BJ (cell line): ENCODE data around the gene COPB1. TPM values are rescaled to one million over a fixed set of nuclear protein-coding genes. Genes with fewer than 3 reads are reported as not detected.

ENCODE experiments used
- CTCF ChIA-PET: fragments of 350-600 bp; formaldehyde crosslinking; extraction: SDS; loops from one replicate; lab custom pipeline; 2021; ENCODE audit warnings: antibody characterized with exemption, inconsistent platforms; lab: Yijun Ruan, JAX
- POLR2A ChIA-PET: fragments of 300-600 bp; sonication (Branson Sonifier 250); formaldehyde crosslinking; extraction: SDS; loops from one replicate; lab custom pipeline; 2021; ENCODE audit warnings: antibody characterized with exemption; lab: Charles Lee
- DNase-seq: peaks from one replicate; pipeline ENCODE4 v3.0.0-alpha.2; 2011; ENCODE audit warnings: low read depth
- H3K27me3 ChIP-seq: 2 replicates; pipeline ENCODE4 v1.6.0; 2011; ENCODE audit warnings: low read length; ENCODE audit not compliant: control insufficient read depth, insufficient read depth
- H3K36me3 ChIP-seq: 2 replicates; pipeline ENCODE4 v1.5.1; 2011; ENCODE audit warnings: low read length; ENCODE audit not compliant: control insufficient read depth, insufficient read depth
- H3K4me3 ChIP-seq: 2 replicates; pipeline ENCODE4 v1.5.1; 2011; ENCODE audit warnings: low read depth, mild to moderate bottlenecking, control low read depth, low read length
- polyA plus RNA-seq: library from polyadenylated mRNA; depleted of rRNA; stranded (reverse); fragments of >200 nt; gene quantifications from 2 replicates; pipeline ENCODE4 v1.2.3, GENCODE V29; 2011
- TF ChIP-seq, protein P1 (sequence below): IDR thresholded peaks from 2 replicates; pipeline ENCODE4 v1.5.1; 2011; ENCODE audit warnings: low read depth, mild to moderate bottlenecking, control low read depth, inconsistent platforms, low read length, moderate library complexity; ENCODE audit not compliant: insufficient read depth

Gene COPB1
- polyA plus RNA-seq, 1 experiment: 120 TPM

DNA sequence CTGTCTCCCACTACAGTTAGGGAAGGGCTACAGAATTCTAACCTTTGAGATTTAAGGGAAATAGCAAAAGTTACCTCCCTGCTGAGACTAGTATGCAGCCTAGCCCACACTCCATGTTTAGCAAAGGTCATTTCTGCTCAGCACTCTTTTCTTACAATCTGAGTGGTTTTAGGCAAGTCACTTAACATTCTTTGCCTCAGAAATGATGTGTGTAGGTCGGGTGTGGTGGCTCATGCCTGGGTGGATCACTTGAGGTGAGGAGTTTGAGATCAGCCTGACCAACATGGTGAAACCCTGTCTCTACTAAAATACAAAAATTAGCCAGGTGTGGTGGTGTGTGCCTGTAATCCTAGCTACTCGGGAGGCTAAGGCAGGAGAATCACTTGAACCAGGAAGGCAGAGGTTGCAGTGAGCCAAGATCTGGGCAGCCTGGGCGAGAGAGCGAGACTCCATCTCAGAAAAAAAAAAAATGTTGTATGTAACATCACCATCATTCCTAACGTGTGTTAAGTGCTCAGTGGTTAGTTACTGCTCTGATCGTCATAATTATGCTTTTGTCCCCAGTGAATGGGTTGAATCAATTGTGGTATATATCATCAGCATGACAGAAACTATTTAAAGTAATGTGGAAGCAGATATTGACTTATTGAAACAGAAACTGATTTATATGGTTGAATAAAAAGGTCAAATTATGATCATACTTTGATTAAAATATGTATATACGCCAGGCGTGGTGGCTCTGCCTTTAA, 55.0 kb downstream of the COPB1 start:
- CTCF ChIA-PET: interaction anchor here (1.3 to 2.3 kb wide), 2 partner anchors 10 to 136 kb away, joined by 3 to 6 read pairs; no protein-coding TSS in a partner anchor
- POLR2A ChIA-PET: no interaction called here
- no peak for DNase-seq
- TF ChIP-seq, protein P1, sequence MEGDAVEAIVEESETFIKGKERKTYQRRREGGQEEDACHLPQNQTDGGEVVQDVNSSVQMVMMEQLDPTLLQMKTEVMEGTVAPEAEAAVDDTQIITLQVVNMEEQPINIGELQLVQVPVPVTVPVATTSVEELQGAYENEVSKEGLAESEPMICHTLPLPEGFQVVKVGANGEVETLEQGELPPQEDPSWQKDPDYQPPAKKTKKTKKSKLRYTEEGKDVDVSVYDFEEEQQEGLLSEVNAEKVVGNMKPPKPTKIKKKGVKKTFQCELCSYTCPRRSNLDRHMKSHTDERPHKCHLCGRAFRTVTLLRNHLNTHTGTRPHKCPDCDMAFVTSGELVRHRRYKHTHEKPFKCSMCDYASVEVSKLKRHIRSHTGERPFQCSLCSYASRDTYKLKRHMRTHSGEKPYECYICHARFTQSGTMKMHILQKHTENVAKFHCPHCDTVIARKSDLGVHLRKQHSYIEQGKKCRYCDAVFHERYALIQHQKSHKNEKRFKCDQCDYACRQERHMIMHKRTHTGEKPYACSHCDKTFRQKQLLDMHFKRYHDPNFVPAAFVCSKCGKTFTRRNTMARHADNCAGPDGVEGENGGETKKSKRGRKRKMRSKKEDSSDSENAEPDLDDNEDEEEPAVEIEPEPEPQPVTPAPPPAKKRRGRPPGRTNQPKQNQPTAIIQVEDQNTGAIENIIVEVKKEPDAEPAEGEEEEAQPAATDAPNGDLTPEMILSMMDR: no peak
- no peaks in the 10 kb centered on the region for H3K27me3 ChIP-seq
- H3K4me3 ChIP-seq: no peak overlapping the region
- H3K36me3 ChIP-seq: no peaks in the 10 kb centered on the region

- TF ChIP-seq, protein P1: no peak
- ChIA-PET CTCF (interaction anchor here (0.5 to 2.3 kb wide), 4 partner anchors 9 to 720 kb away, joined by 3 to 6 read pairs (median 3); no protein-coding TSS in a partner anchor), POLR2A (no interaction called here)
- no peaks in the 10 kb centered on the region for H3K36me3 ChIP-seq
- H3K4me3 ChIP-seq: no peak overlapping the region
- H3K27me3 ChIP-seq: no peaks in the 10 kb centered on the region
- no peak for DNase-seq
These were observed 56.0 kb downstream of the COPB1 start for GRCh38 chr11:14443638-14444037.

- no peak for DNase-seq
- CTCF ChIA-PET: interaction anchor here (1.1 kb wide), 1 partner anchor 7 kb away, joined by 3 read pairs; no protein-coding TSS in a partner anchor
- Histone ChIP-seq H3K4me3 (no peak overlapping the region), H3K27me3 (no peaks in the 10 kb centered on the region), H3K36me3 (no peaks in the 10 kb centered on the region)
- POLR2A ChIA-PET: interaction anchor here (0.5 kb wide), 1 partner anchor 13 kb away, joined by 4 read pairs; no protein-coding TSS in a partner anchor
- TF ChIP-seq, protein P1: no peak
These were observed 63.7 kb downstream of the COPB1 start for GRCh38 chr11:14435717-14436512.

DNA sequence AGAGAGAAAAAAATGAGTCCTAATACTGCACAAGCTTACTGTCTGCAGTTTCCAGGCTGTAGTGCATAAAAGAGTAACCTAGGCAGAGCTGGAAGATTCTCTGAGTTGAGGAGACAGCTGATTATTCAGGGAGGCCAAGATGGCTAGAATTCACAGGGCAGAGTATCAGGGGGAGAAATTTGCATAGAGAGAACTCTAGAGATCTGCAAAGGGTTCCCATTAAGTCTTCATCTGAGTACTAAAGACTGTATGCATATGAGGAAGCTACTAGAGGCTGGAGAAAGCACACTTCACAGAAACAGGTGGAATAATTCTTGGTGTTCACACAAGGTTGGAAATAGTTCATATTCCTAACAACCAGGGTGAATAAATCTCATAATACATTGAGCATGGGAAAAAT, 74.0 kb downstream of the COPB1 start:
- CTCF ChIA-PET: interaction anchor here (0.7 to 1.5 kb wide), 5 partner anchors 9 to 125 kb away, joined by 3 to 6 read pairs (median 3); no protein-coding TSS in a partner anchor
- H3K27me3 ChIP-seq: no peaks in the 10 kb centered on the region

More for the DNA sequence above, 74.0 kb downstream of the COPB1 start:
- H3K36me3 ChIP-seq: no peaks in the 10 kb centered on the region
- POLR2A ChIA-PET: no interaction called here
- DNase-seq: no peak
- TF ChIP-seq, protein P1: no peak
- no peak overlapping the region for H3K4me3 ChIP-seq
